ENCODE data around the gene GOLGA8M.
"Not testable (repeated sequence)": the region's sequence is repeated elsewhere in the genome, so short reads cannot be mapped to it uniquely, and the experiment has no call there.

GOLGA8M gene

DNA sequence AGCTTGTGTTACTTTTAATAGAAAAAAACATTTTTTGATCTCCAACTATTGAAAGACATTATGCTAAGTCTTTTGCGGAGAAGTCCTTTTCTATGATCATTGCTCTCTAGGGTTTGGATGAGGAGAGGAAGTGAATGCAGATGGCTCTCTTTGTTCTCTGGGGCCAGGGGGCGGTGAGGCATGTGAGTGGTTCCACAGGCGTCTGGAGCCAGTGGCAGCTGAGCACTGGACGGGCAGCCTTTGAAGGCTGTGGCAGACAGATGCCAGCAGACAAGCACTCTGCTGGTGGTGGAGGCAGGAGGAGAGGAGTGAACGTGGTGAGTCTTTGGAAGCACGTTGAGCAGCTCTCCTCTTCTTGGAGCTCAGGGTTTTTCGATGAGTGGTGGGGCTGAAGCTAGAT lies 51.5 kb downstream of the GOLGA8M start:
- DNase-seq = not testable (repeated sequence)

DNA sequence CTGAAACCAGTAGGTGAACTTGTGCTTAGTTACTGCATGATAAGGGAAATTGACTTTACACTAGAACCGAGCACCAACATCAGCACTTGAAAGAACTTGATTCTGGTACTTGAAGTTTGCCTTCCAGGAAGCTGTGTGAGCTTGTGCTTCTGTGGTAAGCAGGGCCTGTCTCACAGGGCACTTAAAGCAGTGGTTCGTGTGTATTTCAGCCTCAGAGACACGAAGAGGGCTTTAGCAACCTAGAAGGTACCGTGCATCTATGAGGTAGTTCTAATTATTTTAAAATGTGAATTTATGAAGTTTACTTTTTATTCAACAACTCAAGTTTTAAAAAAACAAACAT lies 56.2 kb downstream of the GOLGA8M start:
- DNase-seq = not testable (repeated sequence)

GRCh38 chr15:28655329-28656017 lies 56.7 kb downstream of the GOLGA8M start:
- DNase-seq = not testable (repeated sequence)

DNA sequence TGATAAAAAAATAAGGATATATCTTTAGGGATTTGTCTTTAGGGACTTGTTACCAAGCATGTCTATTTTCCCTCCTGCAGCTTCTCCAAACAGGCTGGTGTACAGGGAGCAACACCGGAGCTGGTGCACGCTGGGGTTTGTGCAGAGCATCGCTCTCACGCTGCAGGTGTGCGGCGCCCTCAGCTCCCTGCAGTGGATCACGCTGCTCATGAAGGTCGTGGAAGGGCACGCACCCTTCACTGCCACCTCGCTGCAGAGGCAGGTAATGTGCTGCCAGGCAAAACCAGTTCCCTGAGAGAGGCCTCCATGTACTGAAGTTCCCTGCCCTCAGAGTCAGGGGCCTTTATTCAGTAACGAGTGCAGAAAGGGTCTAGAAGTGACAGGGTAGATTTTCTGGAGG lies 58.0 kb downstream of the GOLGA8M start:
- DNase-seq = not testable (repeated sequence)

- not testable (repeated sequence) for DNase-seq
These were observed 59.7 kb downstream of the GOLGA8M start for GRCh38 chr15:28652538-28652937.

Data from anterior cingulate cortex (tissue), 58 donors.